H9 (cell line): ENCODE measurements around the gene AP1B1. TPM values are rescaled to one million over a fixed set of nuclear protein-coding genes. Genes with fewer than 3 reads are reported as not detected.

Source experiments
- DNase-seq: peaks from one replicate; pipeline ENCODE4 v3.0.0-alpha.2; 2017
- H2AFZ ChIP-seq: one replicate; pipeline ENCODE4 v1.6.1; 2013; ENCODE audit warnings: mild to moderate bottlenecking, low read length, control low read depth, moderate library complexity
- H2AK5ac ChIP-seq: 2 replicates; pipeline ENCODE4 v1.6.1; 2013; ENCODE audit warnings: low read length, control low read depth, mixed read lengths; ENCODE audit not compliant: insufficient read length
- H2BK120ac ChIP-seq: one replicate; pipeline ENCODE4 v1.6.1; 2013; ENCODE audit warnings: low read depth, mild to moderate bottlenecking, low read length, control low read depth, inconsistent platforms; ENCODE audit not compliant: poor library complexity, severe bottlenecking
- H2BK12ac ChIP-seq: 2 replicates; pipeline ENCODE4 v1.6.1; 2013; ENCODE audit warnings: low read length, control low read depth, mixed read lengths, low read depth; ENCODE audit not compliant: insufficient read length
- H2BK15ac ChIP-seq: 2 replicates; pipeline ENCODE4 v1.6.1; 2013; ENCODE audit warnings: low read depth, low read length, control low read depth
- H2BK20ac ChIP-seq: one replicate; pipeline ENCODE4 v1.6.1; 2013; ENCODE audit warnings: low read depth, mild to moderate bottlenecking, low read length, control low read depth, inconsistent platforms; ENCODE audit not compliant: poor library complexity, severe bottlenecking
- H2BK5ac ChIP-seq: 2 replicates; pipeline ENCODE4 v1.6.1; 2013; ENCODE audit warnings: low read length, control low read depth, mixed read lengths; ENCODE audit not compliant: insufficient read length
- H3K14ac ChIP-seq: 2 replicates; pipeline ENCODE4 v1.6.1; 2013; ENCODE audit warnings: low read length, control low read depth; ENCODE audit not compliant: insufficient read depth
- H3K18ac ChIP-seq: 2 replicates; pipeline ENCODE4 v1.6.1; 2013; ENCODE audit warnings: low read depth, mild to moderate bottlenecking, mixed read lengths, low read length, control low read depth; ENCODE audit not compliant: insufficient read length
- H3K23ac ChIP-seq: 2 replicates; pipeline ENCODE4 v1.6.1; 2013; ENCODE audit warnings: low read length, control low read depth, mixed read lengths, low read depth; ENCODE audit not compliant: insufficient read length
- H3K23me2 ChIP-seq: 2 replicates; pipeline ENCODE4 v1.6.1; 2013; ENCODE audit warnings: low read depth, mild to moderate bottlenecking, mixed read lengths, low read length, control low read depth; ENCODE audit not compliant: insufficient read length, poor library complexity, severe bottlenecking
- H3K27ac ChIP-seq: 2 replicates; pipeline ENCODE4 v1.5.1; 2013; ENCODE audit warnings: low read length, control low read depth, mixed read lengths, low read depth; ENCODE audit not compliant: insufficient read length
- H3K27me3 ChIP-seq: 2 replicates; pipeline ENCODE4 v1.6.1; 2013; ENCODE audit warnings: low read length, control low read depth, inconsistent platforms; ENCODE audit not compliant: insufficient read depth
- H3K4ac ChIP-seq: 2 replicates; pipeline ENCODE4 v1.6.1; 2013; ENCODE audit warnings: low read depth, mild to moderate bottlenecking, control low read depth, inconsistent platforms, low read length, moderate library complexity
- H3K4me1 ChIP-seq: 2 replicates; pipeline ENCODE4 v1.6.1; 2013; ENCODE audit warnings: low read length, control low read depth, inconsistent platforms; ENCODE audit not compliant: insufficient read depth
- H3K4me2 ChIP-seq: 2 replicates; pipeline ENCODE4 v1.6.1; 2013; ENCODE audit warnings: low read length, control low read depth, mixed read lengths; ENCODE audit not compliant: insufficient read length, insufficient read depth
- H3K56ac ChIP-seq: 2 replicates; pipeline ENCODE4 v1.6.1; 2013; ENCODE audit warnings: low read depth, mild to moderate bottlenecking, mixed read lengths, low read length, control low read depth; ENCODE audit not compliant: insufficient read length
- H3K79me1 ChIP-seq: 2 replicates; pipeline ENCODE4 v1.6.1; 2013; ENCODE audit warnings: low read depth, mild to moderate bottlenecking, moderate library complexity, low read length, control low read depth, inconsistent platforms; ENCODE audit not compliant: insufficient read depth, poor library complexity, severe bottlenecking
- H3K79me2 ChIP-seq: 2 replicates; pipeline ENCODE4 v1.6.1; 2013; ENCODE audit warnings: low read length, control low read depth, inconsistent platforms; ENCODE audit not compliant: insufficient read depth
- H3K9ac ChIP-seq: 2 replicates; pipeline ENCODE4 v1.6.1; 2013; ENCODE audit warnings: low read length, control low read depth, mixed read lengths; ENCODE audit not compliant: insufficient read length; ENCODE audit errors: extremely low read depth
- H3K9me3 ChIP-seq: one replicate; pipeline ENCODE4 v1.6.1; 2013; ENCODE audit warnings: low read depth, low read length, inconsistent platforms; ENCODE audit not compliant: control insufficient read depth
- H3T11ph ChIP-seq: one replicate; pipeline ENCODE4 v1.6.1; 2013; ENCODE audit warnings: mild to moderate bottlenecking, low read length, control low read depth, inconsistent platforms
- H4K20me1 ChIP-seq: one replicate; pipeline ENCODE4 v1.6.1; 2013; ENCODE audit not compliant: control insufficient read depth, insufficient read length, insufficient read depth
- H4K5ac ChIP-seq: 2 replicates; pipeline ENCODE4 v1.6.1; 2013; ENCODE audit warnings: low read depth, mild to moderate bottlenecking, mixed read lengths, low read length, control low read depth; ENCODE audit not compliant: insufficient read length
- H4K8ac ChIP-seq: replicated peaks from 2 replicates; pipeline ENCODE4 v1.6.1; 2013; ENCODE audit warnings: low read length, control low read depth, mixed read lengths, low read depth; ENCODE audit not compliant: insufficient read length
- H4K91ac ChIP-seq: 2 replicates; pipeline ENCODE4 v1.6.1; 2013; ENCODE audit warnings: low read depth, mild to moderate bottlenecking, moderate library complexity, mixed read lengths, low read length, control low read depth; ENCODE audit not compliant: insufficient read length
- H3K27ac Mint-ChIP-seq, 3 experiments: 2 replicates in 2 of 3; 3 replicates in 1 of 3; pipeline ENCODE4 v1.8.0; 2020 to 2021; ENCODE audit warnings: mixed read lengths in 3 of 3, mild to moderate bottlenecking in 1 of 3, moderate library complexity in 1 of 3
- H3K27me3 Mint-ChIP-seq: 2 replicates; pipeline ENCODE4 v1.8.0; 2021; ENCODE audit warnings: low read depth, mild to moderate bottlenecking, moderate library complexity, mixed read lengths
- H3K36me3 Mint-ChIP-seq, 3 experiments: 2 replicates in 2 of 3; 3 replicates in 1 of 3; pipeline ENCODE4 v1.8.0; 2020 to 2021; ENCODE audit warnings: low read depth in 3 of 3, mixed read lengths in 3 of 3; ENCODE audit not compliant: insufficient read depth in 1 of 3
- H3K4me1 Mint-ChIP-seq, 2 experiments: 2 replicates each; pipeline ENCODE4 v1.8.0; 2020; ENCODE audit warnings: mixed read lengths in 2 of 2
- H3K4me3 Mint-ChIP-seq, 2 experiments: 2 replicates in 1 of 2; 3 replicates in 1 of 2; pipeline ENCODE4 v1.8.0; 2020 to 2021; ENCODE audit warnings: mild to moderate bottlenecking in 2 of 2, mixed read lengths in 2 of 2, moderate library complexity in 1 of 2
- H3K9me3 Mint-ChIP-seq, 2 experiments: 2 replicates in 1 of 2; 3 replicates in 1 of 2; pipeline ENCODE4 v1.8.0; 2020; ENCODE audit warnings: mild to moderate bottlenecking in 2 of 2, mixed read lengths in 2 of 2, moderate library complexity in 1 of 2
- WGBS: extraction: QIAGEN DNeasy Blood & Tissue Kit; methylation state at CpG from one replicate; pipeline ENCODE4 v1.1.7; 2013; ENCODE audit warnings: missing lambda C conversion rate, low lambda C conversion rate, mixed read lengths; ENCODE audit not compliant: insufficient read length; ENCODE audit errors: extremely low coverage; 5-methylcytosine and 5-hydroxymethylcytosine counted together
- total RNA-seq: library from RNA; stranded (reverse); gene quantifications from 2 replicates; pipeline ENCODE4 v1.2.1, GENCODE V29; 2021
- TF ChIP-seq, protein P1 (sequence below): fragments of 200-600 bp; sonication (generic); conservative IDR thresholded peaks from 3 replicates; pipeline ENCODE4 v1.8.0; 2021; ENCODE audit warnings: antibody characterized with exemption, mild to moderate bottlenecking

The AP1B1 gene
- total RNA-seq, 1 experiment from 2014 or later = 64.0 TPM

DNA sequence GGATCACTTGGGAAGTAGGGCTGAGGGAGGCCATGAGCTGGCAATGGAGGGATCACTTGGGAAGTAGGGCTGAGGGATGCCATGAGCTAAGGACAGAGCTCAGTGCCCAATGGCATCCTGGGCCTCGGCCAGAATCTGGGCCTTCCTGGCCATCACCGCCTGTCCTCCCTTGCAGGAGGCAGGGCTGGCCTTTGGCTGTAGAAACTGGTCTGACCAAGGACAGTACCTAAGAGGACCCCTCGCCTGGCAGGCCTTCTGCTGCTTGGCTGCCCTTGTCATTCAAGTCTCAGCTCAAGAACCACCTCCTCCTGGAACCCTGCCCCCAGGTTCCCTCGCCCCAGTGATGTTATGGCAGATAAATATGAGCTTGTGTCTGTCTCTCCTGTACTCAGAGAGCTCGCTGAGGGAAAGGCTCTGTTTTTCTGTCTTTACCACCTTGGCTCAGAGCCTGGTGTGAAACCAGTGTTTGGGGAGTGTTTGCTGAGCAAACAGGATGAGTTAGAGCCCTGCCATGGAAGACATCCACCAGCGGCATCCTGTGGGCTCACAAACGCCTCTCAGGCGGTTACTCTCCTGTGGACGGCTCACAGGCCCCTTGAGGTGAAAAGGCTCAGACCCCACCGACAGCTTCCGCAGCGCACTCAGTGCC lies 53.5 kb downstream of the AP1B1 start:
- Histone ChIP-seq H2BK20ac (no peak overlapping the region), H3K18ac (no peak overlapping the region), H3K79me1 (no peaks in the 10 kb centered on the region), H3K14ac (no peak overlapping the region), H4K5ac (no peak overlapping the region), H3K4me2 (no peak overlapping the region), H3K56ac (no peak overlapping the region), H4K8ac (no peak overlapping the region), H2BK120ac (no peak overlapping the region), H2BK12ac (no peak overlapping the region), H2AK5ac (no peak overlapping the region), H3K9ac (no peak overlapping the region), H3K27me3 (no peaks in the 10 kb centered on the region), H3K23ac (no peak overlapping the region), H3K27ac (no peak overlapping the region), H4K20me1 (peaks cover 3% of the 10 kb centered on the region), H3K9me3 (no peaks in the 10 kb centered on the region), H3K23me2 (no peaks in the 10 kb centered on the region), H3K4me1 (no peaks in the 10 kb centered on the region), H2BK15ac (no peak overlapping the region), H3K4ac (no peak overlapping the region), H3K79me2 (no peaks in the 10 kb centered on the region), H4K91ac (no peak overlapping the region), H2AFZ (no peak overlapping the region), H3T11ph (no peak overlapping the region), H2BK5ac (no peak overlapping the region)
- no CpG with 5 or more reads among the region's 12 CpGs for WGBS
- peaks cover 19 to 65% (median 45%) of the 10 kb centered on the region in 3 experiments for H3K36me3 Mint-ChIP-seq
- DNase-seq = no peak
- TF ChIP-seq, protein P1, sequence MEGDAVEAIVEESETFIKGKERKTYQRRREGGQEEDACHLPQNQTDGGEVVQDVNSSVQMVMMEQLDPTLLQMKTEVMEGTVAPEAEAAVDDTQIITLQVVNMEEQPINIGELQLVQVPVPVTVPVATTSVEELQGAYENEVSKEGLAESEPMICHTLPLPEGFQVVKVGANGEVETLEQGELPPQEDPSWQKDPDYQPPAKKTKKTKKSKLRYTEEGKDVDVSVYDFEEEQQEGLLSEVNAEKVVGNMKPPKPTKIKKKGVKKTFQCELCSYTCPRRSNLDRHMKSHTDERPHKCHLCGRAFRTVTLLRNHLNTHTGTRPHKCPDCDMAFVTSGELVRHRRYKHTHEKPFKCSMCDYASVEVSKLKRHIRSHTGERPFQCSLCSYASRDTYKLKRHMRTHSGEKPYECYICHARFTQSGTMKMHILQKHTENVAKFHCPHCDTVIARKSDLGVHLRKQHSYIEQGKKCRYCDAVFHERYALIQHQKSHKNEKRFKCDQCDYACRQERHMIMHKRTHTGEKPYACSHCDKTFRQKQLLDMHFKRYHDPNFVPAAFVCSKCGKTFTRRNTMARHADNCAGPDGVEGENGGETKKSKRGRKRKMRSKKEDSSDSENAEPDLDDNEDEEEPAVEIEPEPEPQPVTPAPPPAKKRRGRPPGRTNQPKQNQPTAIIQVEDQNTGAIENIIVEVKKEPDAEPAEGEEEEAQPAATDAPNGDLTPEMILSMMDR = no peak
- H3K4me1 Mint-ChIP-seq = peaks cover 2 to 3% of the 10 kb centered on the region in 2 experiments; a peak in 2 of 4 replicates
- no peak overlapping the region for H3K4me3 Mint-ChIP-seq
- H3K27ac Mint-ChIP-seq = no peak overlapping the region
- H3K9me3 Mint-ChIP-seq = no peaks in the 10 kb centered on the region
- no peaks in the 10 kb centered on the region for H3K27me3 Mint-ChIP-seq
